GM18951 (cell line): ENCODE measurements around the gene CDKN1B.

ENCODE experiments used
- POLR2A ChIP-seq: IDR thresholded peaks from 4 replicates; pipeline ENCODE4 v1.6.1; 2011; ENCODE audit warnings: mild to moderate bottlenecking; ENCODE audit not compliant: insufficient read length, insufficient read depth; ENCODE audit errors: extremely low read depth
- in situ Hi-C: fragments of 300-500 bp; cut with MboI; formaldehyde crosslinking; loops from one replicate; pipeline ENCODE4 v1.12.0; 2022; ENCODE audit warnings: low sequenced_read_pairs, mixed read lengths, inconsistent platforms; ENCODE audit not compliant: unreplicated experiment

Gene CDKN1B

DNA sequence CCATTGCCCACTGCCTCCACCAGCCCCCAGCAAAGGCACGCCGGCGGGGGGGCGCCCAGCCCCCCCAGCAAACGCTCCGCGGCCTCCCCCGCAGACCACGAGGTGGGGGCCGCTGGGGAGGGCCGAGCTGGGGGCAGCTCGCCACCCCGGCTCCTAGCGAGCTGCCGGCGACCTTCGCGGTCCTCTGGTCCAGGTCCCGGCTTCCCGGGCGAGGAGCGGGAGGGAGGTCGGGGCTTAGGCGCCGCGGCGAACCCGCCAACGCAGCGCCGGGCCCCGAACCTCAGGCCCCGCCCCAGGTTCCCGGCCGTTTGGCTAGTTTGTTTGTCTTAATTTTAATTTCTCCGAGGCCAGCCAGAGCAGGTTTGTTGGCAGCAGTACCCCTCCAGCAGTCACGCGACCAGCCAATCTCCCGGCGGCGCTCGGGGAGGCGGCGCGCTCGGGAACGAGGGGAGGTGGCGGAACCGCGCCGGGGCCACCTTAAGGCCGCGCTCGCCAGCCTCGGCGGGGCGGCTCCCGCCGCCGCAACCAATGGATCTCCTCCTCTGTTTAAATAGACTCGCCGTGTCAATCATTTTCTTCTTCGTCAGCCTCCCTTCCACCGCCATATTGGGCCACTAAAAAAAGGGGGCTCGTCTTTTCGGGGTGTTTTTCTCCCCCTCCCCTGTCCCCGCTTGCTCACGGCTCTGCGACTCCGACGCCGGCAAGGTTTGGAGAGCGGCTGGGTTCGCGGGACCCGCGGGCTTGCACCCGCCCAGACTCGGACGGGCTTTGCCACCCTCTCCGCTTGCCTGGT, at the start of gene CDKN1B:
CDKN1B (plus strand) TSS at position 576 of the 793 bp plus-strand sequence. CDS start 472 bp downstream, outside the sequence.
- TF ChIP-seq POLR2A, result peak; percentile 78
- in situ Hi-C loops, result no loop called here

DNA sequence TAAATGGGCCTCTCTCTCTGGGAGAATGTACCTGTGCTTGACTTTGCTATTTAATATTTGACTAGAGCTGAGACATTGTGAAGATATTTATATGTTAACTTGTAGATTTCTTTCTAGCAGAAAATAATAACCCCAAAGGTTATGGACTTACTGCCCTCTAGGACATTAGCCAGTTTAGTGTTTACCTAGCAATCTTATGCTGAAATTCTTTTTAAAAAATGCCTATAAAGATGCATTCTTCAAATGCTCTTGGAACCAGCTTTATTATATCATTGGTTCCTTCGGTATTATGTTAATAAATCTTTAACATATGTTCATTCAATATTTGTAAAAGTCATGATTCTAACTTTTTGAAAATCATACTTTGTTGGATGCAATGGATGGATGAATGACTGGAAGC, 49.2 kb upstream of the CDKN1B start:
- TF ChIP-seq POLR2A, result no peak
- in situ Hi-C loops, result no loop called here

DNA sequence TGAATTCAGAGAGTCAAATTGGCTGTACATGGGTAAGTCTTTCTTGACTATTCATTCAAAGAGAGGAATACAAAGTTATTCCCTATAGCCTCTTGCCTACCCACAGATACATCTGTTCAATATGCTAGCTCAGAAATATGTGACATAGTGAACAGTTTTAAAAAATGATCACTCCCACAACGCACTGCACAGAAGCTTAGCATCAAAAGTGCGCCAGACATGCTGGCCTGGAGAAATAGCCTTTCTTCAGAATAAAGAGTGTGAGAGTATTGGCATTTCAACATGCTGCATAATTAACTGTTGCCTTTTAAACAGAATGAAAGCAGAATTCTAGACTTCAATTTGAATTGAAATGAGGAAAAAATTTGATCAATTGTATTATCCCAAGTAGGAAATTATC, 48.1 kb upstream of the CDKN1B start:
- in situ Hi-C loops, result no loop called here
- TF ChIP-seq POLR2A, result no peak

DNA sequence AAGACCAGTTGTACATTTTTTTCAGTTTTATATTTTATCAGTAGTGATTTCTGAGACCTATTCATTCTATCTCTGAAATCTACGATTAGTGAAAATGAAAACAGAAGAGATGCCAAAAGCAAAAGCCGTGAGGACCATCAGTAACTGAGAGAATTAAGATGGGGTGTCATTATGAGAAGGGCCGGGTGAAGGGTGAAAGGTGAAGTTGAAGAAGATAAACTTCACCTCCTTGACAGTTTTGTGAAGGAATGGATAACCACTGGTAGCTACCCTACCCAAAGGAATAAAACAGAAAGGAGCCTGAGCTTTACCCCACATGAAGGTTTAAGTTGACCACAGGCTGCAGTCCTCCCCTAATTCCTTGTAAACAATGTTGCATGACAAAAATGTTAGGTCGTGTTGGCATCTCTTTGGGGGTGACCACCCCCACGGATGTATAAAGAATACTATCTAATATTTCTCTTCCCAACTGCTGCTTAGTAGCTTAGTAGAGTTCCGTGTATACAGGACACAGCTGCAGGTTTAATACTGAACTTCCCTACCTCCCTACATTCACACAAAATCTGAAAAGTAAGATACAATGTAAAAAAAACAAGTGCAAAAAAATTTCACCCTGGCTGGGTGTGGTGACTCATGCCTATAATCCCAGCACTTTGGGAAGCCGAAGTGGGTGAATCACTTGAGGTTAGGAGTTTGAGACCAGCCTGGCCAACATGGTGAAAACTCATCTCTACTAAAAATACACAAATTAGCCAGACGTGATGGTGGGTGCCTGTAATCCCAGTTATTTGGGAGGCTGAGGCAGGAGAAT, 45.1 kb upstream of the CDKN1B start:
- in situ Hi-C loops, result no loop called here
- TF ChIP-seq POLR2A, result no peak

DNA sequence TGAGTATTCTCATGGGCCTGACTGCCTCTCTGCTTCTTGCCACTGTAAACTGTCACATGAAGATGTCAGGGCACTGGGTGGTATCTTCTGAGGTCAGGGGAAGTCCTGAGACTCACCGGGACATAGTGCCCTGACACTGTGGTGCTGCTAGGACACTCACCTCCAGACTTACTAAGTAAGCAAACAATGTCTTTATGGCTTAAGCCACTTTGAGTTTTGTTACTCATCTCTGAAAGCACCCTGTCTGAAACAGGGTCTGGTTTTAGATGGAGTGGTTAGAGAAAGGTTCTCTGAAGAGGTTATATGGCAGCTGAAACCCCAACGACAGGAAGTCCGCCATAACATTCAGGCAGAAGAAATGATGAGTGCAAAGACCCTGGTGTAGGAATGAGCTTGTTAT, 43.9 kb upstream of the CDKN1B start:
- no peak for TF ChIP-seq POLR2A
- in situ Hi-C loops, result no loop called here

DNA sequence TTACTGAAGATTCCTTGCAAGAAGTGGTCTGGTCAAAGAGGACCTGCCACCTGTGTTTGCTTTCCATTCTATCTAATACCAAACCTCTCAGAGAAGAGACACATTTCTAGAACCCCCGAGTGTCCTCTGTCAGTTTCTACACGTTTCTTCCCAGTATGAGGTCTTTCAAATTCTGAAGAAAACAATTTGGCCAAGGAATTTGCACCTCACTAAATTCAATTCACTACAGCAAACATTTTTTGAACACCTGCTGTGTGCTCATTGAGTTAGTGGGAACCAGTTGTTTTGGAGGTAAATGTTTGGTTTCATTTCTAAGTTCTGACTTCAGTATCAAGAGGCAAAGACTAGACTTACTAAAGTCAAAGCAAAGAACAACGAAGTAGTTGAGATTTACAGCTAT, 40.6 kb upstream of the CDKN1B start:
- TF ChIP-seq POLR2A, result no peak
- in situ Hi-C loops, result no loop called here

DNA sequence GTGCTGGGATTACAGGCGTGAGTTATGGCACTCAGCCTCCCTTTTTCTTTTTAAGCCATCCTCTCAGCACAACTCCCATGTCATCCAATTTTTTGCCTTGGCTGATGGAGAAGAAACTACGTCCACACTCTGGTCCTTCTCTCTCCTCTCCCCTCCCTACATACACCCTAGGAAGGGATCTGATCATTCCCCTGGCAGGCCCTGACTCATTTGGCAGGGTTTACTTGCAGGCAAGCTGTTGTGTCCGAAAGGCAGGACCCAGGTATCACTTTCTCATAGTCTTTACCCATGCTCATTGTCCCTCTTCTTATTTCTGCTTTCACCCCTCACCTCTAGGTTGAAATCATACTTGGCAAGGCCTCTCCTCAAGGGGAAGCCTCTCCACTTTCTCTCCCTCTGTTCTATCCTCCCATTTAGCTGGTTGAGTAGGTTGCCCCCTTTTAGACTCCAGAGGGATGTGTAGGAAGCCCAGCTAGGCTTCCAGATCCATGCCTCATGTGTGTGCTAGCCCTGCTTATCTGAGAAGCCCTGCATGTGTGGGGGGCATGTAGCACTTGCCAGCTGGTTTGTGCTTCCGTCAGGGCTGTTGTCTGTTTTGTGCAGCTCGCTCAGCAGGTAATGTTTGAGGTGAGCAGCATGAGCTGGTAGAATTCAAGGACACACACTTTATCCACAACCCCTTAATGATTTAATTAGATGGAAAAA, 36.0 kb upstream of the CDKN1B start:
- no peak for TF ChIP-seq POLR2A
- in situ Hi-C loops, result no loop called here

DNA sequence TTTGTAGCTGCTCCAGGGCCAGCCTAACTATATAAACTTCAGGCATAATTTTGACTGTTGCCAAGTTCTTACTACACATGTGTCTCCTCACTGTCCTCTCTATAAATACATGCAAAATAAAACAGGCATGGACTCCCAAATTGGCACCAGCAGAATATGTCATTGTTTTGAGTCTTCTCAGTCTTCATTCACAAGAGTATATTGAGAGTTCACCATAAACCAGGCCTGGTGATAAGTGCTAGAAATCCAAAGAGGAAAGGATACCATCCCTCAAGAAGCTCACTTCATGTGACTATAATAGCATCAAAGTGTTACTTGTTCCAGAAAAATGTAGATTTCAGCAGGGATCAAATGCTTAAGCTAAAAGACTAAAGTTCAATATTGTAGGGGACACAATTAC, 34.9 kb upstream of the CDKN1B start:
- no peak for TF ChIP-seq POLR2A
- in situ Hi-C loops, result no loop called here

DNA sequence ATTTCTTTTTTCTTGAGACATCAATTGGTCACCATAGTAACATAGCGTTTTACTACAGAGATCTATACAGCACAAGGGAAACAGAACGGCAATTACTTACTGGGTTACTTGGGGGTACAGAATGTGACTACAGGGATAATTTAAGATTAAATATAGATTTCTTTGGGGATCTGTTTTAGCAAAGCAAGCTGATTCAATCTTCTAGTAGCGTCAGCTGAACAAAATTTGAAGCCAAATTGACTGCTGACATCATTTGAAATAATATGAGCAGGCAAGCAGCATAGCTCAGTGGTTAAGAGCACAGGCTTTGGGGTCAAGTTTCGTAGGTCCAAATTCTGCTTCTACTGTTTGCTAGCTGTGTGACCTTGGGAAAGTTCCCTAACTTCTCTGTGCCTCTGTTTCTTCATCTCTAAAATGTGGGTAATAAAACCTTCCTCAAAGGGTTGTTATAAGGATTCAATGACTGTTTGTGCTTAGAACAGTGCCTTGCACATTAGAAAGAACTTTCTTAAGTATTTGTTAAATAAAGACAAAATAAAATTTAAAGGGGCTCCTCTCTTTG, 34.0 kb upstream of the CDKN1B start:
- TF ChIP-seq POLR2A, result no peak
- in situ Hi-C loops, result no loop called here

DNA sequence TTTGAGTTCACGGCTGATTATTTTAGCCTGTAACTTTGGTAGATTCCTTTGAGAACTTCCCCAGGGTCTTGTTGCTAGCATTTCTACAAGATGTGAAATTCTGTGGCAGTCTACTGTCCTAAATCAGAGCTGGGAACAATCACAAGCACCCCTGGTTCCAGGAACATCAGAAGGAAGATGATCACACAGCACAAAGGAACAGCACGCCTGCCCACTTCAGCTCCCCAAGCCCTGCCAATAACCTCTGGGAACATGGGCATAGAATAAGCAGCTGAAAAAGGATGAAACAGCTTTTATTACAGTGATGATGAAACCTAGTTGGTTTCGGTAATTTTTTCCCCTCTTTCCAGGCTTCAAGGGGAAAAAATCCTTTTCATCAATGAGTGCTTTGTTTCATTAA, 33.4 kb upstream of the CDKN1B start:
- no peak for TF ChIP-seq POLR2A
- in situ Hi-C loops, result no loop called here

DNA sequence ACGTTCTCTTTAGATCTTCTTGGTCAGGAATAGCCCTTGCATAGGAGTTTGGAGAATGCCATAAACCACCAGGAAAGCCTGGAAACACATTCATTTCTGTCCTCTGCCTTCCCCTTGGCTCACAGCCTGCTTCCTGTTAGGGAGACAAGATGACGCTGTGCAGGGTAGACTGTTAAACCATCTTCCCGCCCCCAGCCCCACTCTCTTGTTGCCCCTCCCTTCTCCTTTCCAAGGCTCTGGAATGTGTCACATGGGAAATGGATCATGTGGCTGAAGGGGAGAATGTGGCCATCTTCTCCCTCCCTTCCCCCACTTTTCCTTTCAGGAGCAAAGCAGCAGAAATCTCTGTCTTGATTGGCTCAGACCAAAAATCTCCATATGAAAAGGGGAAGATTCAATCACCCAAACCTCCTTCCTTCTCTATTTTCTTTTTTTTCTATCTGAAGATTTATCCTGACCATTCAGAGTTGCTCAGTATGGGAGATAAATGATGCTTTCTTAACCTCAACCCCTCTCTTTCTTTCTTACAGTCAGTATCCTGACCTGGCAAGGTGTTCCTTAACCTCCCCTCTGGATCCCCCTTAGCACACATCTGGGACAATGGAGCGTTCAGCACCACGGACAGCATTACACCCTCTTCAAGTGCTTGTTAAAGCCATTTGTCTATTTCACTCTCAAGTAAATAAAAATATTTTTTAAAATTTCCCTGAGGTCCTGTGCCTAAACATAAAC, 32.6 kb upstream of the CDKN1B start:
- in situ Hi-C loops, result no loop called here
- TF ChIP-seq POLR2A, result no peak

DNA sequence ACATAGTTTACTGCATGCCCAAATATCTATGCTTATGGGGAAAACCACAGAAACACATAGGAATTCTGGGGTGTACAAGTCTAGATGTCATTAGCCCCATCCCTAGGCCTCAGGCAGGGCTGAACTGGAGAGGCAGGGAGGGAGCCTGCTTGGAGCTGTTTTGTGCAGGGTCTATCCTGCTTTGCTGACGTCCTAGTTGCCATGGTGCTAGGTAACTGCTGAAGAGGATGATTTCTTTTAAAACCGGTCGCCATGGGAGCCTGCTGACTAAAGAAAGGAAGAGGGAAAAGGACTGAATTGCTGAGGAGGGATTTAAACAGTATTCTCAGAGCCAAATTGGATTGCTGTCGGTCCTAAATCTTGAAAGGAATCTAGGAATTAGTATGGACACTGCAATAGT, 31.9 kb upstream of the CDKN1B start:
- no peak for TF ChIP-seq POLR2A
- in situ Hi-C loops, result no loop called here
